A549 (cell line): ENCODE results near the gene SDC1. TPM values are rescaled to one million over a fixed set of nuclear protein-coding genes. Genes with fewer than 3 reads are reported as not detected.

Source experiments
- ATAC-seq, 2 experiments: fragments of 200-7000 bp in 1 of 2; fragments of >200 bp in 1 of 2; cut with Nextera tagmentation in 1 of 2; cut with Tn5 transposase in 1 of 2; 3 replicates each; pipeline versions ENCODE4 v1.8.0 to v1.9.1; 2018 to 2020; ENCODE audit warnings: mild to moderate bottlenecking in 1 of 2, moderate library complexity in 1 of 2
- CTCF ChIA-PET: fragments of 300-600 bp; sonication (Branson Sonifier 250); formaldehyde crosslinking; extraction: SDS; loops from one replicate; lab custom pipeline; 2021; ENCODE audit warnings: antibody characterized with exemption, inconsistent platforms; lab: Yijun Ruan, JAX
- POLR2A ChIA-PET: fragments of 350-600 bp; formaldehyde crosslinking; extraction: SDS; loops from one replicate; lab custom pipeline; 2021; ENCODE audit warnings: antibody characterized with exemption, inconsistent platforms; lab: Yijun Ruan, JAX
- DNase-seq, 2 experiments: peaks; one replicate each; pipeline versions ENCODE4 v3.0.0 to v3.0.0-alpha.2; 2011 to 2016; ENCODE audit warnings: low read depth in 1 of 2, low spot score in 1 of 2
- FAIRE-seq: peaks from 2 replicates; lab custom pipeline; 2011; peaks lifted over from hg19 to GRCh38; lab: Jason Lieb, UNC
- H3K27ac ChIP-seq, 2 experiments: fragments of >200 bp; sonication (Bioruptor Twin); formaldehyde crosslinking; 3 replicates each; pipeline ENCODE4 v1.5.1; 2016 to 2017
- H3K4me1 ChIP-seq: fragments of >200 bp; sonication (Bioruptor Twin); formaldehyde crosslinking; 3 replicates; pipeline ENCODE4 v1.6.1; 2016
- H3K4me2 ChIP-seq: fragments of >200 bp; sonication (Bioruptor Twin); formaldehyde crosslinking; 3 replicates; pipeline ENCODE4 v1.6.1; 2016
- H3K4me3 ChIP-seq: fragments of >200 bp; sonication (Bioruptor Twin); formaldehyde crosslinking; 3 replicates; pipeline ENCODE4 v1.5.1; 2016
- H3K9me3 ChIP-seq: fragments of >200 bp; sonication (Bioruptor Twin); formaldehyde crosslinking; 3 replicates; pipeline ENCODE4 v1.6.1; 2016
- BCL3 ChIP-seq: fragments of >200 bp; sonication (Bioruptor Twin); formaldehyde crosslinking; IDR thresholded peaks from 3 replicates; pipeline ENCODE4 v1.6.1; 2016
- CTCF ChIP-seq: fragments of >200 bp; sonication (Bioruptor Twin); formaldehyde crosslinking; IDR thresholded peaks from 3 replicates; pipeline ENCODE4 v1.5.1; 2016
- EHF ChIP-seq: fragments of 250-450 bp; sonication (Bioruptor Pico); IDR thresholded peaks from 2 replicates; pipeline ENCODE4 v1.5.0; 2020; ENCODE audit warnings: mild to moderate bottlenecking
- FOSB ChIP-seq: fragments of 250-450 bp; sonication (Bioruptor Pico); IDR thresholded peaks from 2 replicates; pipeline ENCODE4 v1.5.0; 2020; ENCODE audit warnings: mild to moderate bottlenecking, moderate library complexity
- FOSL2 ChIP-seq, 2 experiments: fragments of 450-650 bp in 1 of 2; fragments of >200 bp in 1 of 2; sonication (Bioruptor Twin) in 1 of 2; formaldehyde crosslinking; IDR thresholded peaks; 2 replicates each; pipeline versions ENCODE4 v1.5.0 to v1.6.1; 2016 to 2020; ENCODE audit warnings: mild to moderate bottlenecking in 1 of 2, moderate library complexity in 1 of 2
- GATA3 ChIP-seq: IDR thresholded peaks from 2 replicates; pipeline ENCODE4 v1.6.1; 2012; ENCODE audit warnings: borderline replicate concordance
- HMGXB4 ChIP-seq: fragments of 250-450 bp; sonication (Bioruptor Pico); IDR thresholded peaks from 2 replicates; pipeline ENCODE4 v1.5.0; 2021; ENCODE audit warnings: mild to moderate bottlenecking, moderate library complexity, borderline replicate concordance
- HOXA7 ChIP-seq: fragments of 250-450 bp; sonication (Bioruptor Pico); IDR thresholded peaks from 2 replicates; pipeline ENCODE4 v1.5.0; 2020; ENCODE audit warnings: mild to moderate bottlenecking, moderate library complexity
- PBX3 ChIP-seq: IDR thresholded peaks from 2 replicates; pipeline ENCODE4 v1.6.1; 2012
- POLR2A ChIP-seq: IDR thresholded peaks from 2 replicates; pipeline ENCODE4 v1.6.1; 2012; ENCODE audit warnings: mild to moderate bottlenecking, low read length
- RAD21 ChIP-seq, 2 experiments: fragments of >200 bp in 1 of 2; sonication (Bioruptor Twin) in 1 of 2; formaldehyde crosslinking in 1 of 2; IDR thresholded peaks in 1 of 2; conservative IDR thresholded peaks in 1 of 2; 2 replicates in 1 of 2; 3 replicates in 1 of 2; pipeline ENCODE4 v1.6.1; 2012 to 2018; ENCODE audit warnings: inconsistent platforms in 1 of 2
- RCOR1 ChIP-seq: fragments of 150-350 bp; IDR thresholded peaks from 2 replicates; pipeline ENCODE4 v1.6.1; 2014; ENCODE audit warnings: antibody characterized with exemption, low read length, low read depth
- REST ChIP-seq: fragments of 200-600 bp; sonication (generic); IDR thresholded peaks from 2 replicates; pipeline ENCODE4 v1.6.1; 2016; ENCODE audit warnings: antibody characterized with exemption, mild to moderate bottlenecking, moderate library complexity
- TP53 ChIP-seq: fragments of 250-450 bp; sonication (Bioruptor Pico); IDR thresholded peaks from 2 replicates; pipeline ENCODE4 v1.5.0; 2021; ENCODE audit warnings: mild to moderate bottlenecking, moderate library complexity
- ZC3H11A ChIP-seq: fragments of 450-650 bp; IDR thresholded peaks from 2 replicates; pipeline ENCODE4 v1.6.1; 2014; ENCODE audit warnings: antibody characterized with exemption, mild to moderate bottlenecking
- ZFP36 ChIP-seq: fragments of 450-650 bp; IDR thresholded peaks from 2 replicates; pipeline ENCODE4 v1.6.1; 2014; ENCODE audit warnings: borderline replicate concordance; ENCODE audit not compliant: partially characterized antibody
- ZNF302 ChIP-seq: fragments of 250-450 bp; sonication (Bioruptor Pico); IDR thresholded peaks from 2 replicates; pipeline ENCODE4 v1.9.0; 2021; ENCODE audit warnings: inconsistent platforms, mild to moderate bottlenecking, moderate library complexity
- ZSCAN20 ChIP-seq: fragments of 250-450 bp; sonication (Bioruptor Pico); IDR thresholded peaks from 2 replicates; pipeline ENCODE4 v1.8.0; 2022; ENCODE audit warnings: mild to moderate bottlenecking, moderate library complexity
- WGBS: methylation state at CpG from one replicate; pipeline ENCODE4 v1.1.6; 2017; ENCODE audit errors: missing lambda C conversion rate; 5-methylcytosine and 5-hydroxymethylcytosine counted together
- polyA plus RNA-seq, 4 experiments: library from polyadenylated mRNA; depleted of rRNA in 3 of 4; stranded (reverse); fragments of >200 nt; fragmentation: RNase III in 1 of 4; extraction: RNeasy Plus Mini Kit Qiagen cat#74134 plus additional on column Dnase treatment in 1 of 4; gene quantifications; 2 replicates in 3 of 4; 3 replicates in 1 of 4; pipeline ENCODE4 v1.2.3, GENCODE V29; 2011 to 2017

Gene SDC1
- polyA plus RNA-seq, 2 of the 4 experiments (the other 2 are of a cell fraction): 116 to 171 TPM

- TF ChIP-seq REST (no peak), ZSCAN20 (CRISPR knock-in tag) (no peak), HOXA7 (no peak), CTCF (no peak), RAD21 (conservative IDR thresholded peaks at IDR 0.05 in 1 of 2, IDR thresholded peaks at IDR 0.05 in 1 of 2) (no peak), HMGXB4 (no peak), FOSB (CRISPR knock-in tag) (no peak), BCL3 (no peak), GATA3 (no peak), ZC3H11A (no peak), PBX3 (no peak), FOSL2 (IDR thresholded peaks at IDR 0.05) (no peak), FOSL2 (CRISPR knock-in tag; IDR thresholded peaks at IDR 0.05) (no peak), RCOR1 (no peak), ZNF302 (no peak), TP53 (CRISPR knock-in tag) (no peak), ZFP36 (no peak), EHF (CRISPR knock-in tag) (no peak), POLR2A (no peak)
- FAIRE-seq: no peak
- 91% methylated on average over 8 of the region's 8 CpGs for WGBS
Observed at GRCh38 chr2:20175267-20175666, 49.7 kb downstream of the SDC1 start.

More at GRCh38 chr2:20175267-20175666, 49.7 kb downstream of the SDC1 start:
- Histone ChIP-seq H3K4me1 (peaks cover 20% of the 10 kb centered on the region), H3K27ac (no peak overlapping the region), H3K4me3 (no peak overlapping the region), H3K4me2 (no peak overlapping the region), H3K9me3 (no peaks in the 10 kb centered on the region)
- CTCF ChIA-PET: no interaction called here
- ATAC-seq: no peak
- DNase-seq: no peak
- POLR2A ChIA-PET: no interaction called here
